Liver (tissue), 3 donors: ENCODE measurements around the gene DPM3.

Experiments used
- ATF3 ChIP-seq: IDR thresholded peaks from 2 replicates; pipeline ENCODE4 v1.6.1; 2016; ENCODE audit warnings: antibody characterized with exemption
- CTCF ChIP-seq: fragments of 150-350 bp; IDR thresholded peaks from 2 replicates; pipeline ENCODE4 v1.5.1; 2017; ENCODE audit warnings: improper control_type of control experiment, low read depth, low read length; ENCODE audit not compliant: missing input control
- FOXA1 ChIP-seq: IDR thresholded peaks from 2 replicates; pipeline ENCODE4 v1.6.1; 2016; ENCODE audit warnings: antibody characterized with exemption
- HNF4G ChIP-seq: IDR thresholded peaks from 2 replicates; pipeline ENCODE4 v1.6.1; 2016; ENCODE audit warnings: antibody characterized with exemption
- MAX ChIP-seq: IDR thresholded peaks from 2 replicates; pipeline ENCODE4 v1.6.1; 2016; ENCODE audit warnings: antibody characterized with exemption
- NR2F2 ChIP-seq: IDR thresholded peaks from 2 replicates; pipeline ENCODE4 v1.6.1; 2016; ENCODE audit warnings: antibody characterized with exemption
- REST ChIP-seq: IDR thresholded peaks from 2 replicates; pipeline ENCODE4 v1.6.1; 2016; ENCODE audit warnings: antibody characterized with exemption, mild to moderate bottlenecking
- RXRA ChIP-seq, 2 donors: IDR thresholded peaks; 2 replicates each; pipeline ENCODE4 v1.6.1; 2017 to 2018; ENCODE audit warnings: antibody characterized with exemption in 2 of 2, mild to moderate bottlenecking in 1 of 2
- TAF1 ChIP-seq: conservative IDR thresholded peaks from 2 replicates; pipeline ENCODE4 v1.6.1; 2016; ENCODE audit warnings: antibody characterized with exemption, mild to moderate bottlenecking
- YY1 ChIP-seq: IDR thresholded peaks from 2 replicates; pipeline ENCODE4 v1.6.1; 2016; ENCODE audit warnings: antibody characterized with exemption, mild to moderate bottlenecking
- donor health status: healthy.
- donor health status: healthy.

- TF ChIP-seq CTCF (no peak), REST (no peak), HNF4G (no peak), RXRA (IDR thresholded peaks at IDR 0.05) (no peak), FOXA1 (peak; percentile 80), YY1 (no peak), NR2F2 (no peak), TAF1 (no peak), MAX (no peak), ATF3 (no peak)
Measured at GRCh38 chr1:155134322-155134721, 6.0 kb downstream of the DPM3 start.
